Caco-2 (cell line): ENCODE measurements around the gene LGI2. TPM values are rescaled to one million over a fixed set of nuclear protein-coding genes. Genes with fewer than 3 reads are reported as not detected.

ENCODE experiments used
- BruUV-seq: library from RNA; stranded (reverse); fragments of 400-500 nt; replicated peaks from 2 replicates; lab custom pipeline; 2021; lab: Mats Ljungman, UMichigan
- CTCF ChIA-PET: fragments of 300-600 bp; sonication (Branson Sonifier 250); formaldehyde crosslinking; loops from one replicate; lab custom pipeline; 2022; ENCODE audit warnings: antibody characterized with exemption; lab: Charles Lee
- POLR2A ChIA-PET: fragments of 300-600 bp; sonication (Branson Sonifier 250); formaldehyde crosslinking; loops from one replicate; lab custom pipeline; 2022; ENCODE audit warnings: antibody characterized with exemption; lab: Charles Lee
- DNase-seq, 2 experiments: peaks; one replicate each; pipeline versions ENCODE4 v3.0.0 to v3.0.0-alpha.2; 2020 to 2022
- H3K27me3 ChIP-seq: replicated peaks from 2 replicates; pipeline ENCODE4 v1.6.0; 2011; ENCODE audit warnings: low read length; ENCODE audit not compliant: control insufficient read depth, insufficient read depth
- H3K36me3 ChIP-seq: 2 replicates; pipeline ENCODE4 v1.5.1; 2011; ENCODE audit warnings: low read length; ENCODE audit not compliant: control insufficient read depth, insufficient read depth
- H3K4me1 ChIP-seq: fragments of 250-450 bp; sonication (Bioruptor Pico); 2 replicates; pipeline ENCODE4 v1.5.1; 2020; ENCODE audit warnings: mild to moderate bottlenecking
- H3K4me3 ChIP-seq: 2 replicates; pipeline ENCODE4 v1.5.1; 2011; ENCODE audit warnings: low read depth, mild to moderate bottlenecking, control low read depth, low read length
- H3K9me3 ChIP-seq: fragments of 250-450 bp; sonication (Bioruptor Pico); 2 replicates; pipeline ENCODE4 v1.5.1; 2020; ENCODE audit warnings: mild to moderate bottlenecking, moderate library complexity
- H3K27ac Mint-ChIP-seq: one replicate; pipeline ENCODE4 v1.8.0; 2022; ENCODE audit warnings: mixed read lengths; ENCODE audit not compliant: unreplicated experiment
- H3K27me3 Mint-ChIP-seq: one replicate; pipeline ENCODE4 v1.8.0; 2022; ENCODE audit warnings: mixed read lengths; ENCODE audit not compliant: insufficient read depth, unreplicated experiment
- H3K36me3 Mint-ChIP-seq: one replicate; pipeline ENCODE4 v1.8.0; 2022; ENCODE audit warnings: mild to moderate bottlenecking, mixed read lengths; ENCODE audit not compliant: insufficient read depth, unreplicated experiment
- H3K4me1 Mint-ChIP-seq: one replicate; pipeline ENCODE4 v1.8.0; 2022; ENCODE audit warnings: low read depth, mixed read lengths; ENCODE audit not compliant: unreplicated experiment
- H3K4me3 Mint-ChIP-seq: one replicate; pipeline ENCODE4 v1.8.0; 2022; ENCODE audit warnings: mild to moderate bottlenecking, moderate library complexity, mixed read lengths; ENCODE audit not compliant: unreplicated experiment
- H3K9me3 Mint-ChIP-seq: one replicate; pipeline ENCODE4 v1.8.0; 2022; ENCODE audit warnings: mixed read lengths; ENCODE audit not compliant: unreplicated experiment
- CTCF ChIP-seq, 2 experiments: fragments of 200-600 bp in 1 of 2; IDR thresholded peaks; 1 replicate in 1 of 2; 2 replicates in 1 of 2; pipeline versions ENCODE4 v1.5.1 to v1.8.0; 2011 to 2022; ENCODE audit warnings: antibody characterized with exemption in 1 of 2, control low read depth in 1 of 2, inconsistent platforms in 1 of 2, low read depth in 1 of 2, low read length in 1 of 2, mild to moderate bottlenecking in 1 of 2, moderate library complexity in 1 of 2; ENCODE audit not compliant: insufficient read depth in 1 of 2, severe bottlenecking in 1 of 2, unreplicated experiment in 1 of 2
- intact Hi-C: fragments of 100-400 bp; cut with micrococcal nuclease; formaldehyde crosslinking; loops from one replicate; pipeline ENCODE4 v1.10.0; 2022; ENCODE audit not compliant: unreplicated experiment
- total RNA-seq: library from RNA; stranded (reverse); gene quantifications from 2 replicates; pipeline ENCODE4 v1.2.3, GENCODE V29; 2022

The LGI2 gene
- total RNA-seq, 1 experiment from 2014 or later = 7.5 TPM

- DNase-seq = no peak
- ChIA-PET CTCF (no interaction called here), POLR2A (no interaction called here)
- no TSS peak for BruUV-seq
- Histone ChIP-seq H3K4me3 (no peak overlapping the region), H3K36me3 (no peaks in the 10 kb centered on the region), H3K4me1 (peaks cover 4% of the 10 kb centered on the region; the same call in 1 of the 2 replicates), H3K9me3 (peaks cover 5% of the 10 kb centered on the region; the same call in 1 of the 2 replicates), H3K27me3 (no peaks in the 10 kb centered on the region)
- TF ChIP-seq CTCF (IDR thresholded peaks at IDR 0.05; ENCODE audit: insufficient read depth in 1 of 2, low read depth in 1 of 2, low read length in 1 of 2, severe bottlenecking in 1 of 2, unreplicated experiment in 1 of 2) = no peak
- no peaks in the 10 kb centered on the region for H3K36me3 Mint-ChIP-seq
- no peaks in the 10 kb centered on the region for H3K27me3 Mint-ChIP-seq
- intact Hi-C loops = no loop called here
- peaks cover 19% of the 10 kb centered on the region for H3K9me3 Mint-ChIP-seq
- no peaks in the 10 kb centered on the region for H3K4me1 Mint-ChIP-seq
- H3K4me3 Mint-ChIP-seq = no peak overlapping the region
- H3K27ac Mint-ChIP-seq = no peak overlapping the region
These were observed 32.4 kb upstream of the LGI2 start for GRCh38 chr4:25063116-25063515.

DNA sequence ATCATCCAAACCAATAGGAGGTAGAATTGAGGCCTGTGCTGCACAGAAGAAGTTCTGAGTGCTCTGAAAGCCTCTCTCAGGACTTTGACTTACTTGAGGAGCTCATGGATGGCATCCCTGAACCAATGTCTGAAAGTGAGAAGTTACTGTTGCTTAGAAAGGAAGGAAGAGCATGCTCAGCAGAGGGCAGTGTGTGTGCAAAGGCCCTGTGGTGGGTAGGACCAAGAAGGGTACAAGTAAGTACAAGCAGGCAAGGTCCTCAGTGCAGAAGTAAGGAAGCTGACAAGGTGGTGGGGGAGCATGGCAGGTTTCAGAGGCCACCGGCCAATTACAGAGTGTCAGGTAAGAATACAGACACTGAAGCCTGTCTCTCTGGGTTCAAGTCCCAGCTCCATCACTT is 31.4 kb upstream of the LGI2 start:
- intact Hi-C loops = no loop called here
- CTCF ChIA-PET = no interaction called here

GRCh38 chr4:25061602-25062001 is 30.9 kb upstream of the LGI2 start:
- Mint-ChIP-seq H3K27ac (no peak overlapping the region), H3K4me1 (no peaks in the 10 kb centered on the region), H3K9me3 (peaks cover 9% of the 10 kb centered on the region), H3K36me3 (no peaks in the 10 kb centered on the region), H3K27me3 (no peaks in the 10 kb centered on the region), H3K4me3 (no peak overlapping the region)
- TF ChIP-seq CTCF (IDR thresholded peaks at IDR 0.05; ENCODE audit: insufficient read depth in 1 of 2, low read depth in 1 of 2, low read length in 1 of 2, severe bottlenecking in 1 of 2, unreplicated experiment in 1 of 2) = no peak
- H3K4me1 ChIP-seq = peaks cover 4% of the 10 kb centered on the region; the same call in 1 of the 2 replicates
- no peaks in the 10 kb centered on the region for H3K27me3 ChIP-seq
- intact Hi-C loops = no loop called here
- no peak overlapping the region for H3K4me3 ChIP-seq
- no peak for DNase-seq
- ChIA-PET CTCF (no interaction called here), POLR2A (no interaction called here)
- no TSS peak for BruUV-seq
- peaks cover 5% of the 10 kb centered on the region; the same call in 1 of the 2 replicates for H3K9me3 ChIP-seq
- H3K36me3 ChIP-seq = no peaks in the 10 kb centered on the region

More for the DNA sequence above, 31.4 kb upstream of the LGI2 start:
- peaks cover 5% of the 10 kb centered on the region; the same call in 1 of the 2 replicates for H3K9me3 ChIP-seq
- no TSS peak for BruUV-seq
- H3K4me3 ChIP-seq = no peak overlapping the region
- Mint-ChIP-seq H3K36me3 (no peaks in the 10 kb centered on the region), H3K27me3 (no peaks in the 10 kb centered on the region), H3K27ac (no peak overlapping the region), H3K4me3 (no peak overlapping the region), H3K9me3 (peaks cover 13% of the 10 kb centered on the region), H3K4me1 (no peaks in the 10 kb centered on the region)
- no peak for DNase-seq
- peaks cover 4% of the 10 kb centered on the region; the same call in 1 of the 2 replicates for H3K4me1 ChIP-seq
- H3K27me3 ChIP-seq = no peaks in the 10 kb centered on the region
- POLR2A ChIA-PET = no interaction called here
- TF ChIP-seq CTCF (IDR thresholded peaks at IDR 0.05; ENCODE audit: insufficient read depth in 1 of 2, low read depth in 1 of 2, low read length in 1 of 2, severe bottlenecking in 1 of 2, unreplicated experiment in 1 of 2) = no peak
- no peaks in the 10 kb centered on the region for H3K36me3 ChIP-seq
